ENCODE data around the gene ADCY2. TPM values are rescaled to one million over a fixed set of nuclear protein-coding genes. Genes with fewer than 3 reads are reported as not detected.

Gene ADCY2
- total RNA-seq, 1 experiment from 2014 or later = 31.3 TPM

GRCh38 chr5:7446913-7447312 is 51.0 kb downstream of the ADCY2 start:
- no peak overlapping the region for H2BK5ac ChIP-seq (ENCODE audit: insufficient read length, low read length)
- DNase-seq = no peak
- H3K4me1 Mint-ChIP-seq = peaks cover 14% of the 10 kb centered on the region in 2 experiments
- H3K4me2 ChIP-seq (ENCODE audit: insufficient read depth, insufficient read length, low read length) = no peak overlapping the region
- H2AFZ ChIP-seq (ENCODE audit: low read length) = no peak overlapping the region
- H4K5ac ChIP-seq (ENCODE audit: insufficient read length, low read depth, low read length) = no peak overlapping the region
- WGBS (ENCODE audit: extremely low coverage, insufficient read length, low lambda C conversion rate) = no CpG with 5 or more reads among the region's 8 CpGs
- no peak overlapping the region for H2BK12ac ChIP-seq (ENCODE audit: insufficient read length, low read depth, low read length)
- H4K20me1 ChIP-seq (ENCODE audit: control insufficient read depth, insufficient read depth, insufficient read length) = no peaks in the 10 kb centered on the region
- no peak overlapping the region for H3K9ac ChIP-seq (ENCODE audit: extremely low read depth, insufficient read length, low read length)
- H3K18ac ChIP-seq (ENCODE audit: insufficient read length, low read depth, low read length) = no peak overlapping the region
- no peak overlapping the region for H2BK120ac ChIP-seq (ENCODE audit: low read depth, low read length, poor library complexity, severe bottlenecking)
- peaks cover 0 to 13% (median 9%) of the 10 kb centered on the region in 3 experiments; a peak in 4 of 7 replicates for H3K36me3 Mint-ChIP-seq (ENCODE audit: insufficient read depth in 1 of 3, low read depth in 3 of 3)
- no peaks in the 10 kb centered on the region for H3K4me1 ChIP-seq (ENCODE audit: insufficient read depth, low read length)
- no peaks in the 10 kb centered on the region for H3K79me1 ChIP-seq (ENCODE audit: insufficient read depth, low read depth, low read length, poor library complexity, severe bottlenecking)
- H3K27me3 Mint-ChIP-seq (ENCODE audit: low read depth) = no peaks in the 10 kb centered on the region
- peaks cover 4% of the 10 kb centered on the region; the same call in 1 of the 2 replicates for H3K79me2 ChIP-seq (ENCODE audit: insufficient read depth, low read length)
- peaks cover 0 to 5% of the 10 kb centered on the region in 2 experiments; a peak in 2 of 5 replicates for H3K9me3 Mint-ChIP-seq
- no peak overlapping the region for H4K91ac ChIP-seq (ENCODE audit: insufficient read length, low read depth, low read length)
- no peak overlapping the region for H3K23ac ChIP-seq (ENCODE audit: insufficient read length, low read depth, low read length)
- H2BK15ac ChIP-seq (ENCODE audit: low read depth, low read length) = no peak overlapping the region
- no peak overlapping the region for H4K8ac ChIP-seq (replicated peaks; ENCODE audit: insufficient read length, low read depth, low read length)
- H3K14ac ChIP-seq (ENCODE audit: insufficient read depth, low read length) = no peak overlapping the region
- no peaks in the 10 kb centered on the region for H3K9me3 ChIP-seq (ENCODE audit: control insufficient read depth, low read depth, low read length)
- TF ChIP-seq CTCF (conservative IDR thresholded peaks at IDR 0.05) = no peak
- peak overlapping the region in 1 of 3 experiments; percentile 56; a peak in 2 of 7 replicates for H3K27ac Mint-ChIP-seq
- no peak overlapping the region for H3K27ac ChIP-seq (ENCODE audit: insufficient read length, low read depth, low read length)
- H3K56ac ChIP-seq (ENCODE audit: insufficient read length, low read depth, low read length) = no peak overlapping the region
- H3T11ph ChIP-seq (ENCODE audit: low read length) = no peak overlapping the region
- H3K4me3 Mint-ChIP-seq = no peak overlapping the region
- no peak overlapping the region for H2AK5ac ChIP-seq (ENCODE audit: insufficient read length, low read length)
- H3K27me3 ChIP-seq (ENCODE audit: insufficient read depth, low read length) = no peaks in the 10 kb centered on the region
- no peak overlapping the region for H2BK20ac ChIP-seq (ENCODE audit: low read depth, low read length, poor library complexity, severe bottlenecking)
- H3K23me2 ChIP-seq (ENCODE audit: insufficient read length, low read depth, low read length, poor library complexity, severe bottlenecking) = no peaks in the 10 kb centered on the region
- H3K4ac ChIP-seq (ENCODE audit: low read depth, low read length) = no peak overlapping the region

All from H9 (cell line).